KMS-11 (cell line): ENCODE data around the gene CFAP300.

ENCODE experiments used
- H2AFZ ChIP-seq: fragments of 200-600 bp; sonication (generic); 2 replicates; pipeline ENCODE4 v1.6.1; 2016; ENCODE audit warnings: antibody characterized with exemption, mixed run types, low read depth
- H3K27ac ChIP-seq: fragments of 200-600 bp; sonication (generic); 2 replicates; pipeline ENCODE4 v1.6.1; 2016; ENCODE audit warnings: mild to moderate bottlenecking, mixed run types
- H3K27me3 ChIP-seq: fragments of 200-600 bp; sonication (generic); 2 replicates; pipeline ENCODE4 v1.6.1; 2017; ENCODE audit warnings: mild to moderate bottlenecking, low read depth, mixed run types, moderate library complexity; ENCODE audit not compliant: insufficient read depth
- H3K36me3 ChIP-seq: fragments of 200-600 bp; sonication (generic); 2 replicates; pipeline ENCODE4 v1.6.1; 2017; ENCODE audit warnings: mild to moderate bottlenecking, mixed run types; ENCODE audit not compliant: insufficient read depth
- H3K4me1 ChIP-seq: fragments of 200-600 bp; sonication (generic); 2 replicates; pipeline ENCODE4 v1.6.1; 2016; ENCODE audit warnings: mild to moderate bottlenecking, low read depth, mixed run types; ENCODE audit not compliant: poor library complexity, severe bottlenecking
- H3K4me2 ChIP-seq: fragments of 200-600 bp; sonication (generic); 2 replicates; pipeline ENCODE4 v1.7.0; 2016; ENCODE audit warnings: mild to moderate bottlenecking, mixed run types
- H3K4me3 ChIP-seq: fragments of 200-600 bp; sonication (generic); IDR thresholded peaks from 2 replicates; pipeline ENCODE4 v1.6.1; 2017; ENCODE audit warnings: low read depth, low read length, mixed read lengths; ENCODE audit not compliant: insufficient read depth
- H3K79me2 ChIP-seq: fragments of 200-600 bp; sonication (generic); 2 replicates; pipeline ENCODE4 v1.6.1; 2016; ENCODE audit warnings: low read depth, mixed run types; ENCODE audit not compliant: insufficient read depth
- H3K9ac ChIP-seq: fragments of 200-600 bp; sonication (generic); 2 replicates; pipeline ENCODE4 v1.6.1; 2016; ENCODE audit warnings: mild to moderate bottlenecking, mixed run types
- H4K20me1 ChIP-seq: fragments of 200-600 bp; sonication (generic); 2 replicates; pipeline ENCODE4 v1.6.1; 2016; ENCODE audit warnings: mild to moderate bottlenecking, mixed run types; ENCODE audit not compliant: insufficient read depth
- TF ChIP-seq, protein P1 (sequence below): fragments of 200-600 bp; sonication (generic); conservative IDR thresholded peaks from 2 replicates; pipeline ENCODE4 v1.6.1; 2017; ENCODE audit warnings: low read depth, mild to moderate bottlenecking, antibody characterized with exemption, low read length, moderate library complexity, mixed read lengths

CFAP300 gene

DNA sequence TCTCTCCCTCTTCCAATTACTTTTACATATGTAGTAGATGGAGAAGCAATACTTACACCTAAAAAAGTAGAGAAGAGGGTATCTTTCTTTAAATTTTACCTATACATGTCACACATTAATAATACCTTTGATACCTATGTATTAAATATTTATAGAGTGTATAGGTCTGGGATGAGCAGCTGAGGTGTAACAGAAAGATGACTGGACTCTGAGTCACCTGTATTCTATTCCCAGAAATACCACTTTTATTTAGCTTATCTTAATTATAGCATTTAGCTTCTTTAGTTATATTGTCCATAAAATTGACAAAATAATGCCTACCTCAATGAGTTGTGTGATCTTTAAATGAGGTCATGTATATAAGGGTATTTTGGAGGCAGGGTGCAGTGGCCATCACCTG is 32.4 kb downstream of the CFAP300 start:
- no peaks in the 10 kb centered on the region for H3K36me3 ChIP-seq
- TF ChIP-seq, protein P1, sequence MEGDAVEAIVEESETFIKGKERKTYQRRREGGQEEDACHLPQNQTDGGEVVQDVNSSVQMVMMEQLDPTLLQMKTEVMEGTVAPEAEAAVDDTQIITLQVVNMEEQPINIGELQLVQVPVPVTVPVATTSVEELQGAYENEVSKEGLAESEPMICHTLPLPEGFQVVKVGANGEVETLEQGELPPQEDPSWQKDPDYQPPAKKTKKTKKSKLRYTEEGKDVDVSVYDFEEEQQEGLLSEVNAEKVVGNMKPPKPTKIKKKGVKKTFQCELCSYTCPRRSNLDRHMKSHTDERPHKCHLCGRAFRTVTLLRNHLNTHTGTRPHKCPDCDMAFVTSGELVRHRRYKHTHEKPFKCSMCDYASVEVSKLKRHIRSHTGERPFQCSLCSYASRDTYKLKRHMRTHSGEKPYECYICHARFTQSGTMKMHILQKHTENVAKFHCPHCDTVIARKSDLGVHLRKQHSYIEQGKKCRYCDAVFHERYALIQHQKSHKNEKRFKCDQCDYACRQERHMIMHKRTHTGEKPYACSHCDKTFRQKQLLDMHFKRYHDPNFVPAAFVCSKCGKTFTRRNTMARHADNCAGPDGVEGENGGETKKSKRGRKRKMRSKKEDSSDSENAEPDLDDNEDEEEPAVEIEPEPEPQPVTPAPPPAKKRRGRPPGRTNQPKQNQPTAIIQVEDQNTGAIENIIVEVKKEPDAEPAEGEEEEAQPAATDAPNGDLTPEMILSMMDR, result no peak
- no peaks in the 10 kb centered on the region for H3K79me2 ChIP-seq
- no peak overlapping the region for H3K27ac ChIP-seq
- no peaks in the 10 kb centered on the region for H4K20me1 ChIP-seq
- no peak overlapping the region for H3K9ac ChIP-seq
- H3K27me3 ChIP-seq, result no peaks in the 10 kb centered on the region
- H2AFZ ChIP-seq, result no peak overlapping the region
- H3K4me2 ChIP-seq, result no peak overlapping the region
- no peaks in the 10 kb centered on the region for H3K4me1 ChIP-seq
- H3K4me3 ChIP-seq, result no peak overlapping the region

DNA sequence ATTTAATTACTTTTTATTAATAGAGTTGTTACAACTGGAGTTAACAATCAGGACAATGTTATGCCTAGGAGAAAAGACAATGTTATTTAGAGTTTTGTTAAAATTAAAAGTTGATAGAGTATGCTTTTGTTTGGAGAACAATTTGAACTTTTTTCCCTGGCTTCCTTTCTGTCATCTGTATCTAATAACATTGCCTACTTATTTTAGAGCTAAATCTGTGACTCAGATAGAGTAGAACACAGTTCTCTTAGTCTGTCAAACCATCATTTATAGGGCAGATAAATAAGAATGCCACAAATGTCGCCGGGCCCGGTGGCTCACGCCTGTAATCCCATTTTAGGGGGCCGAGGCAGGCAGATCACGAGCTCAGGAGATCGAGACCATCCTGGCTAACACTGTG is 34.1 kb downstream of the CFAP300 start:
- no peak overlapping the region for H2AFZ ChIP-seq
- H3K36me3 ChIP-seq, result no peaks in the 10 kb centered on the region
- TF ChIP-seq, protein P1, result no peak
- H3K27me3 ChIP-seq, result no peaks in the 10 kb centered on the region
- H3K4me2 ChIP-seq, result no peak overlapping the region
- no peaks in the 10 kb centered on the region for H3K79me2 ChIP-seq
- H3K4me1 ChIP-seq, result no peaks in the 10 kb centered on the region
- no peak overlapping the region for H3K27ac ChIP-seq
- H4K20me1 ChIP-seq, result no peaks in the 10 kb centered on the region
- H3K4me3 ChIP-seq, result no peak overlapping the region
- H3K9ac ChIP-seq, result no peak overlapping the region

DNA sequence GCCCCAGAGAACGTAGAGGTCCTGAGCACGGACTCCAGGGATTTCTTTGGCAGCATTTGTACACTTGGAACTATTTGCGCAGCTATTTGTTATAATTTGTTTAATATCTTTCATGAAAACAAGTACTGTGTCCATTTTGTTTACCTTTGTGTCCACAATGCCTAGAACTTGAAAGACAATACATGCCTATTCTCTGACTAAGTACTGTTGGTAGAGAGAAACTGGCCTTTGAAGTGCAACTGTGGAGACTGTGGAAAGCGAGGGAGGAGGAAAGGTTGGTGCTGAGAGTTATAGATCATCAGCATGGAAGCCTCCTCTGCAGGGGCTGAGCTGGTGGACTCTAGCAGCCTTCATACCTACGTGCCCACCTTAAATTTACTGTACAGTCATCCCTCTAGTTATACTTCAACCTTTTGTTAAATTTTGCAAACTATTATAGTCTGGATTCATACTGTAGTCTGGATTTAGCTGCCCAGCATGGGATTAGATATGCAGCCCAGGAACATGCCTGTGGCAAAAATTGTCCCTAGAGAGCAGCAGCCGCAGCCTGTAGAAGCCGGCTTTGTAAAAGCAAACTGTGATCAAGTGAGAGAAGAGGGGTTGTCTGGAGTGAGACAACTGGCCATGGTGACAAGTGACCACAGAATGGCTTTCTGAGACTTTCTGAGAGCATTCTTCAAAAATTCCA is 38.8 kb downstream of the CFAP300 start:
- Histone ChIP-seq H4K20me1 (no peaks in the 10 kb centered on the region), H3K36me3 (no peaks in the 10 kb centered on the region), H3K4me1 (no peaks in the 10 kb centered on the region), H3K4me3 (no peak overlapping the region), H3K9ac (no peak overlapping the region), H3K27me3 (no peaks in the 10 kb centered on the region), H3K79me2 (no peaks in the 10 kb centered on the region), H3K4me2 (no peak overlapping the region), H2AFZ (no peak overlapping the region), H3K27ac (no peak overlapping the region)
- TF ChIP-seq, protein P1, result no peak

DNA sequence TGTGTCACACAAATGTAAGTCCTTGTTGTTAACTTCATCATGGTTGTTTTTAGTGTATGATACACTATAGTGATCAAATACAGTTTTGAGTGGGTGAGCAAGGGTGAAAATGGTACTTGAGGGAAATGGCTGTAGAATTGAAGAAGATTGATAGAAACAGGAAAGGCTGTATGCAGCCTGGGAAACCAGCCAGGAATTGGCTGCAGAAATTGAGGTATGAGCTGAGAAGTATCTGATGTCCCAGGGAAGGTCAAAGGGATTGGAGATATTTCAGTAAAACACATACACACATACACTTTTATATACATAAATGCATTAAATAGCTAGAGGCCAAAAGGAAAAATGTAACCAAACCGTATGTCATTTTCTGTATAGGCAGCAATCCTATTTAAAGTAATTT is 49.9 kb downstream of the CFAP300 start:
- TF ChIP-seq, protein P1, result no peak
- Histone ChIP-seq H3K36me3 (no peaks in the 10 kb centered on the region), H3K9ac (no peak overlapping the region), H3K4me2 (no peak overlapping the region), H3K4me1 (no peaks in the 10 kb centered on the region), H3K4me3 (no peak overlapping the region), H3K79me2 (no peaks in the 10 kb centered on the region), H2AFZ (no peak overlapping the region), H3K27me3 (no peaks in the 10 kb centered on the region), H3K27ac (no peak overlapping the region), H4K20me1 (no peaks in the 10 kb centered on the region)
